KMS-11 (cell line): ENCODE measurements around the gene SERGEF.

Source experiments
- H2AFZ ChIP-seq: fragments of 200-600 bp; sonication (generic); 2 replicates; pipeline ENCODE4 v1.6.1; 2016; ENCODE audit warnings: antibody characterized with exemption, mixed run types, low read depth
- H3K27ac ChIP-seq: fragments of 200-600 bp; sonication (generic); 2 replicates; pipeline ENCODE4 v1.6.1; 2016; ENCODE audit warnings: mild to moderate bottlenecking, mixed run types
- H3K27me3 ChIP-seq: fragments of 200-600 bp; sonication (generic); 2 replicates; pipeline ENCODE4 v1.6.1; 2017; ENCODE audit warnings: mild to moderate bottlenecking, low read depth, mixed run types, moderate library complexity; ENCODE audit not compliant: insufficient read depth
- H3K36me3 ChIP-seq: fragments of 200-600 bp; sonication (generic); 2 replicates; pipeline ENCODE4 v1.6.1; 2017; ENCODE audit warnings: mild to moderate bottlenecking, mixed run types; ENCODE audit not compliant: insufficient read depth
- H3K4me1 ChIP-seq: fragments of 200-600 bp; sonication (generic); 2 replicates; pipeline ENCODE4 v1.6.1; 2016; ENCODE audit warnings: mild to moderate bottlenecking, low read depth, mixed run types; ENCODE audit not compliant: poor library complexity, severe bottlenecking
- H3K4me2 ChIP-seq: fragments of 200-600 bp; sonication (generic); 2 replicates; pipeline ENCODE4 v1.7.0; 2016; ENCODE audit warnings: mild to moderate bottlenecking, mixed run types
- H3K4me3 ChIP-seq: fragments of 200-600 bp; sonication (generic); IDR thresholded peaks from 2 replicates; pipeline ENCODE4 v1.6.1; 2017; ENCODE audit warnings: low read depth, low read length, mixed read lengths; ENCODE audit not compliant: insufficient read depth
- H3K79me2 ChIP-seq: fragments of 200-600 bp; sonication (generic); 2 replicates; pipeline ENCODE4 v1.6.1; 2016; ENCODE audit warnings: low read depth, mixed run types; ENCODE audit not compliant: insufficient read depth
- H3K9ac ChIP-seq: fragments of 200-600 bp; sonication (generic); 2 replicates; pipeline ENCODE4 v1.6.1; 2016; ENCODE audit warnings: mild to moderate bottlenecking, mixed run types
- H4K20me1 ChIP-seq: fragments of 200-600 bp; sonication (generic); 2 replicates; pipeline ENCODE4 v1.6.1; 2016; ENCODE audit warnings: mild to moderate bottlenecking, mixed run types; ENCODE audit not compliant: insufficient read depth
- TF ChIP-seq, protein P1 (sequence below): fragments of 200-600 bp; sonication (generic); conservative IDR thresholded peaks from 2 replicates; pipeline ENCODE4 v1.6.1; 2017; ENCODE audit warnings: low read depth, mild to moderate bottlenecking, antibody characterized with exemption, low read length, moderate library complexity, mixed read lengths

Gene SERGEF

DNA sequence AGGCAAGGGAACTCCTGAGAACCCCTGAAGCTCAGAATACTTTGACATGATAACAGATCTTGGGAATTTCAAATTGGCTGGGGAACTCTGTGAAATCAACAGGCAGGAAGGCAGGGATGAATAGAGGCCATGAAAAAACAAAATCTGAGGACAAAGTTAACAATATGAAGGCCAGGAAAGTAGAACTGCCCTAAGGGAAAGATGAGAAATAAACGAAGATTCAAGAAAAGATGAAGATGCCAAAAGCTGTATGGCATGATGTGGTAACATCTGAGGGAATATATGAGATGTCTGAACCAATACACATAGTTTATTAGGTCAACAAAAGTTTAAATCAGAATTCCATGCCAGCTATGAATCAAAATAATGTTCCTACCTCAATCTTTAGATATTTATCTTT, 25.0 kb downstream of the SERGEF start:
- Histone ChIP-seq H3K4me3 (no peak overlapping the region), H3K4me1 (no peaks in the 10 kb centered on the region), H4K20me1 (no peaks in the 10 kb centered on the region), H3K79me2 (no peaks in the 10 kb centered on the region), H3K27ac (no peak overlapping the region), H3K4me2 (no peak overlapping the region), H3K27me3 (no peaks in the 10 kb centered on the region), H3K36me3 (no peaks in the 10 kb centered on the region), H2AFZ (no peak overlapping the region), H3K9ac (no peak overlapping the region)
- TF ChIP-seq, protein P1, sequence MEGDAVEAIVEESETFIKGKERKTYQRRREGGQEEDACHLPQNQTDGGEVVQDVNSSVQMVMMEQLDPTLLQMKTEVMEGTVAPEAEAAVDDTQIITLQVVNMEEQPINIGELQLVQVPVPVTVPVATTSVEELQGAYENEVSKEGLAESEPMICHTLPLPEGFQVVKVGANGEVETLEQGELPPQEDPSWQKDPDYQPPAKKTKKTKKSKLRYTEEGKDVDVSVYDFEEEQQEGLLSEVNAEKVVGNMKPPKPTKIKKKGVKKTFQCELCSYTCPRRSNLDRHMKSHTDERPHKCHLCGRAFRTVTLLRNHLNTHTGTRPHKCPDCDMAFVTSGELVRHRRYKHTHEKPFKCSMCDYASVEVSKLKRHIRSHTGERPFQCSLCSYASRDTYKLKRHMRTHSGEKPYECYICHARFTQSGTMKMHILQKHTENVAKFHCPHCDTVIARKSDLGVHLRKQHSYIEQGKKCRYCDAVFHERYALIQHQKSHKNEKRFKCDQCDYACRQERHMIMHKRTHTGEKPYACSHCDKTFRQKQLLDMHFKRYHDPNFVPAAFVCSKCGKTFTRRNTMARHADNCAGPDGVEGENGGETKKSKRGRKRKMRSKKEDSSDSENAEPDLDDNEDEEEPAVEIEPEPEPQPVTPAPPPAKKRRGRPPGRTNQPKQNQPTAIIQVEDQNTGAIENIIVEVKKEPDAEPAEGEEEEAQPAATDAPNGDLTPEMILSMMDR, result no peak

DNA sequence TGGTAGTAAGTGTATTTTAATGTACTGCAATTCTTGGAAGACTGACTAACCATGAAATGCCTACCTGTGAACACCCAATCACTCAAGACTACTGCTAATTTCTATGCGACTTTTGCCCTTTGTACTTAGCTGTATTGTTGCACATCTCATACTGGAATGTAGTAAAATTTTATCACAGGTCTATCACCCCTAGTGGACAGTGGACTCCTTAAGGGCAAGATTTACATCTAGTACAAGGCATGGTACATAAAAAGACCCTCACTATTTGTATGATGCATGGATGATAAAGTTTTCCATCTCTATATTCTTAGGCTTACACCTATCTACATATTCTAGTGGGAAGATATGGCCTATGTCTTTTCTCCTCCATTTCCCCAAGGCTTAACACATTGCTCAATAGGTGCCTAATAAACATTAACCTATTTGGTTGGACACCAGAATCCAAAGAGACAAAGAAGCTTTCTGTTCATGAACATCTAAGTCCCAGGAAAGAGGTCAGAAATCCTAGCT, 26.1 kb downstream of the SERGEF start:
- Histone ChIP-seq H3K9ac (no peak overlapping the region), H3K36me3 (no peaks in the 10 kb centered on the region), H4K20me1 (no peaks in the 10 kb centered on the region), H3K4me2 (no peak overlapping the region), H3K27ac (no peak overlapping the region), H3K4me3 (no peak overlapping the region), H3K4me1 (no peaks in the 10 kb centered on the region), H3K79me2 (no peaks in the 10 kb centered on the region), H2AFZ (no peak overlapping the region), H3K27me3 (no peaks in the 10 kb centered on the region)
- TF ChIP-seq, protein P1, result no peak

DNA sequence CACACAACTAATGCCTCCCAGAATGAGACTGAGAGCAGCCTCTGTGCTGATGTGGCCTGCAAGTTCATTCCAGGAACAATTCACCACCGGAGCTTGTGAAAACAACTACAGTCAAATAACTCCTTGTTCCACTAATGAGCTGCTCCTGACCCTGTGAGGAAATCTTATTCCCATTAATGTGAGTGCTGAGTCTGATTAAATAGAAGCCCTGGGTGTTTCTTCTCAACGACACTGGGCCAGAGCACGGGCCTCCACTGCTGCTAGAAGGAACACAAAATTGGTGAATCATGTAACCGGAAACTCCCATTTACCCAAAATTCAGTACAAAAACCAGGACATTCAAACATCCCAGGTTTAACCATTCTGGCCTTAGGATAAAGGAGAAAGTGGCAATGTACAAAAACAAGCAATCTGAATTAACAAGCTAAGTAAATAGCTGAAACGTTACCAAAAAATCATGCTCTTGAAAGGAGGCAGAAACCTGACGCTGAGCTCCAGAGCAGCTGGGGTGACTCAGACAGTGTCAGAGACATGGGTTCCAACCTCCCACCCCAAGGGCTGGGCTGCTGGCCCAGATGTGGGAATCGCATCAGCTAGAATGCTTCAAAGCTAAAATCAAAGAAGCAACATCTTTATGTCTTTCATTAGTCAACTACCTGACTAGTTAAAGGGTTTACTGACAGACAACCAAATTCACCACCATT, 26.7 kb downstream of the SERGEF start:
- H3K4me2 ChIP-seq, result no peak overlapping the region
- H3K79me2 ChIP-seq, result no peaks in the 10 kb centered on the region
- H3K27me3 ChIP-seq, result no peaks in the 10 kb centered on the region
- H3K27ac ChIP-seq, result no peak overlapping the region
- H3K4me3 ChIP-seq, result no peak overlapping the region
- no peaks in the 10 kb centered on the region for H4K20me1 ChIP-seq
- no peaks in the 10 kb centered on the region for H3K36me3 ChIP-seq
- TF ChIP-seq, protein P1, result no peak
- H2AFZ ChIP-seq, result no peak overlapping the region
- H3K4me1 ChIP-seq, result no peaks in the 10 kb centered on the region
- no peak overlapping the region for H3K9ac ChIP-seq

DNA sequence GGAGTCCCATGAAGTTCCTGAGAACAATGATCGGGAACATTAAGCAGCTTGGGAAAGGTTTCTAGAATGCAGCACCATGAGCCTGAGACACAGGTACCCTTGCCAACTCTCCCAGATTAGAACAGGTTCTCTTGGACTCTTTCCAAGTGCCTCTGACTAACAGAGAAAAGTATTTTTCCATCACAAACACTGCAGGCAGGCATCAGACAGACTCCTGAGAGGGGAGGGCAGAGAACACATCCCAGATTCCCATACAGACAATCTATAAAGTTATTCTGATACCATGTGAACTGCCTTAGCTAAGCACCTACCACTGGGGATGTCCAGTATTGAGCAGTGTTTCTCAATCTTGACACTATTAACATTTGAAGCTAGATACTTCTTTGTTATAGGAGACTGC, 27.3 kb downstream of the SERGEF start:
- H3K4me1 ChIP-seq, result no peaks in the 10 kb centered on the region
- H4K20me1 ChIP-seq, result no peaks in the 10 kb centered on the region
- H2AFZ ChIP-seq, result no peak overlapping the region
- no peak overlapping the region for H3K4me2 ChIP-seq
- H3K79me2 ChIP-seq, result no peaks in the 10 kb centered on the region
- TF ChIP-seq, protein P1, result no peak
- no peaks in the 10 kb centered on the region for H3K27me3 ChIP-seq
- no peak overlapping the region for H3K27ac ChIP-seq
- no peaks in the 10 kb centered on the region for H3K36me3 ChIP-seq
- H3K4me3 ChIP-seq, result no peak overlapping the region
- no peak overlapping the region for H3K9ac ChIP-seq
